NK-92 treated with Interleukin-12 subunit alpha and Interleukin-12 subunit beta, amount 100 ng/mL, for 24 hours (cell line): ENCODE measurements around the gene DYNC1LI2.
"Not testable (repeated sequence)": the region's sequence is repeated elsewhere in the genome, so short reads cannot be mapped to it uniquely, and the experiment has no call there.

ENCODE experiments used
- DNase-seq: peaks from one replicate; lab custom pipeline; 2025; lab: John Stamatoyannopoulos, UW

Gene DYNC1LI2

DNA sequence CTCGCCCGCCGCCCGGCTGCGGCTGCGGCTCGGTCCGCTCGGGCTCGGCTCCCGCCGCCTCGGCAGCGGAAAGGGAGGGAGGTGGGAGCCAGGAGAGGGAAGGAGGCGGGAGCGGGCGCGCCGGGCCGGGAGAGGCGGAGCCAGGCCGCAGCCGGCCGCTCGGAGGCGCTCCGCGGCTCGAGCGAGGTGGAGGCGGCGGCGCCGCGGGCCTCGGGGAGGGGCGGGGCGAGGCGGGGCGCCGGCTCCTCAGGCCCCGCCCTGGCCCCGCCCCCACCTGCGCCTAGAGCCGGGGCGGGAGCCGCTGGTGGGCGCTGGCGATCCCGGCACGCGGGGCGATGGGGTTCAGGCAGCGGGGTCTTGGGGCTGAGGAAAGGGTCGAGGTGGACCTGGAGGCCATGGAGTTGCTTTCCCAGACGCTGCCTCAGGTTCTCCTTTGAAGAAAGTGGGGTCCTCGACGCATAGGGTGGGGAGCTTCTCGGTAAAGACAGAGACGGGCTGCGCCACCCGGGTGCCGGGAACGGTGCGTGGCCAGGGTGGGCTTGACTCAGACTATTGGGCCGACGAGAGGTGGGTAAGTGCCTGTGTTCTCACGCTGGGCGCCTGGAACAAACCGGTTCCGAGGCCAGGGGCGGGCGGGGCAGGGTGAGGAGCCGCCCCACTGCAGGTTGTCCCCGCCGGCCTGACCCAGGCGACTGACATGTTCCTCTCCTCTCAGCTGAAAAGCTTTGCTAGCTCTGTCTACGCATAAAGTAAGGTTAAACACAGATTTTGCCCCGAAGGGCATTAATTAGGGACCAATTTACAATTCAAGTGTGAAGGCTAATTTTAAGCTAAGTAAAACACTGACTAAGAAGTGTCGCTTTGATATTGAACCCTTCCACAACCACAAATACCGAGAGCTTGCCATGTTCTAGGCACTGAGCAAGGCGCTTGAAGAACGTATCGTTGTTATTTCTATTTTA, 54.5 kb downstream of the DYNC1LI2 start, which contains the start of gene CMTM4:
Gene CMTM4 (minus strand): TSS at position 75 of the 962 bp plus-strand sequence. CDS start 218 bp downstream, outside the sequence.
- peak; percentile 14 for DNase-seq

DNA sequence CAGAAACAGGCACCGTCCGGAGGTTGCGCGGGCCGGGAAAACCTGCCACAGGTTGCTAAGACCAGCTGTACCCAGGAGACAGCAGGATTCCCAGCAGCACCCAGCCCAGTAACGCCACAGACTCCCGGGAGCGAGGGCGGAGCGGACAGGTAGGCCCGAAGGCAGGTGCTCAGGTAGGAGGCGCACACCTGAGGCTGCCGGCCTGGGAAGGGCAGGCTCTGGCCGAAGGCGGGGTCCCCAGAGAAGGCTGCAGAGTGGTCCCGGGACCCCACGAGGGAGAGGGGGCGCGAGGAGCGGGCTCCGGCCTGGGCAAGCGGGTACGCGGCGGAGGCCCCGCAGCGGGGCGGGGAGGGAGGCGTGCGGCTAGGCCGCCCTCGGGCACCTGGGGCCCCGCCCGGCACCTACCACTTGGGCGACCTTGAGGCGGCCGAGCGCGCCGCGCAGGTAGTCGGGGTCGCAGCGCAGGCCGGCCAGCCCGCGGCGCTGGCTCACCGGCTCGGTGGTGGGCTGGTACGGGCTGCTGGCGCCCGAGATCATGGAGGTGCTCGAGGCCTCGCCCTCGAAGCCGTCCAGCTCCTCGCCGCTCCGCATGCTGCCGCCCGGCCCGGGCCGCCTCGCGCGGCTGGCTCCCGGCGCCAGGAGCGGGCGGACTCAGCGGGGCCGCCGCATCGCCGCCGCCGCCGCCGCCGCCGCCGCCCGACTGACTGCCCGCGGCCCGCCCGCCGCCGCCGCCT, 55.3 kb downstream of the DYNC1LI2 start:
- DNase-seq, result no peak

DNA sequence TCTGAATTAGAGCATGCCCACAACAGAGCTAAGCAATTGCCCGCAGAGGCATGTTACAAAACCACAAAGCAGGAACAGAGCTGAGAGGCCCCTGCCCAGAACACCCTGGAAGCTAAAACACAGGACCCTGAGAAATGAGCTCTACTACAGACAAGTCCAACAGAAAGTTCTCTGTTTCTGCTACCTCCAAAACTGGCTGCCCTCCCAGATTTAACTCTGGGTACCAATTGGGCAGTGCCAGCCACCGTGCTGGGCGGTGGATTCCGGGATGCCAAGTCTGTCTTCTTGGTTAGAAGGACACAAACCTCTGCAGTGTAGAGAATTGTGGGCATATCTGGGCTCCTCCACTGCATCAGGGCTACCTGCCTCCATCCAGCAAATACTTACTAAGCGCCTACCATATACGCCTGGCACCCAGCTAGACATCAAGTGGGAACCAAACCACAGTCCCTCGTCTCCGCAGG, 55.9 kb downstream of the DYNC1LI2 start:
- DNase-seq, result no peak

DNA sequence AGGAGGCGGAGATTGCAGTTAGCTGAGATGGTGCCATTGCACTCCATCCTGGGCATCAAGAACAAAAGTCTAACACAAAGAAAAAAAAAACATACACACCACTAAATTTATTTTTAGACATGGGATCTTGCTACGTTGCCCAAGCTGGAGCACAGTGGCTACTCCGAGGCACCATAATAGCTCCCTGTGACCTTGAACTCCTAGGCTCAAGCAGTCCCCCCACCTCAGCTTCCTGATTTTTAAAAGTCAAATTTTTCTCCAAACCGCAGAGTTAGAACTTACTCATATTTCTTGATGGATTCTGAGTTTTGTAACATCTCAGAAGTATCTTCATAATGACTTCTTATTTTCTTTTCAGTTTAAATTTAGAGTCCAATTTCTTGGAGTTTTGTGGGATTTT, 58.3 kb downstream of the DYNC1LI2 start:
- no peak for DNase-seq

DNA sequence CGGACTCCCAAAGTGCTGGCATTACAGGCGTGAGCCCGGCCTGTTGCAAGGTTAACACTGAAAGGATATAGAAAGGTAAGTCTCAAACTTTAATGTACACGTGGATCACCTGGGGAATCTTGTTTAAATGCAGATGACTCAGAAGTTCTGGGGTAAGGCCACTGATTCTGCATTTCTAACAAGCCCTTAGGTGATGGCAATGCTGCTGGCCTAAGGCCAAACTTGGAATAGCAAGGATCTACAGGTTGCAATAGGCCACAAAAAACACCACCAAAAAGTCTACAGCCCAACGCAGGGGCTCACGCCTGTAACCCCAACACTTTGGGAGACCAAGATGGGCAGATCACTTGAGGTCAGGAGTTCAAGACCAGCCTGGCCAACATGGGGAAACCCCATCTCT, 59.1 kb downstream of the DYNC1LI2 start:
- DNase-seq, result no peak

DNA sequence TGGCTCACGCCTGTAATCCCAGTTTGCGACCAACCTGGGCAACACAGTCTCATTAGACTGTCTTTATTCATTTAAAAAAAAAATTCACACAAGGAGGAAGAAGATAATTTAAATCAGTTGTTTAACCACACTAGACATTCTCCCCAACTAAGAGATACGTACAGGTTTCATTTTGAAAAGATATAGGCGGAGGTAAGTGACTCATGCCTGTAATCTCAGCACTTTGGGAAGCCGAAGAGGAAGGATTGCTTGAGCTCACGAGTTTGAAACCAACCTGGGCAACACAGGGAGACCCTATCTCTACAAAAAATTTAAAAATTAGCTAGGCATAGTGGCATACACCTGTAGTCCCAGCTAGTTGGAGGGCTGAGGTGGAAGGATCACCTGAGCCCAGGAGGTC, 60.2 kb downstream of the DYNC1LI2 start:
- DNase-seq, result no peak

DNA sequence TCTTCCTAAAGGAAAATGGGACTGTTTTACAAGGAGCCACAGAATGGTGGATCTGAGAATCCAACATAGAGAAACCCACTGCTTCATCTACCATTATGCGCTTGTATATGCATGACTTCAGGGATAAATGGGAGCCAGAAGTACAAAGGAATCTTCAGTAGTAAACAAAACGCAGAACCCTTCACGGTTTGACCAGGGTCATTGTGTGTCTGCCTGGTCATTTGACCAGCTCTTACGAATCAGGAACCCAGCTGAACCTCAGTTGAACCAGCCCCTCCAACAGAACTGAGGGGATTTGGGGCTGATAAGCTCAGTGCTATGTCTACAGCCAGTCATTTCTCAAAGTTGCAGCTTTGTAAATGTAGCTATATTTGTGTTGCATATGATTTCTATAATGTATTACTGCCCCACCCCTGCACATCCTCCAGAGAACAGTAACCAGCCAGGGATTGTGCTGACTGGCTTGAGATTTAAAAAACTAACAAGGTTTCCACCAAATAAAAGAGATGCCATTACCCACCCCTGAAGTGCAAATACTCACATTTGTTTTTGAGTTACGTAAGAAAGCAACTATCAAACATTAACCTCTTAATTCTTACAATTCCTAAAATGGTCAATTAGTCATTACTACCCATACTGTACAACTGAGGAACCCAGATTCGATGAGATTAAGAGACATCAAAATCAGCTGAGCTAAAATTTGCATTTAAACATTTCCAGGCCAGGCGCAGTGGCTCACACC, 61.1 kb downstream of the DYNC1LI2 start:
- DNase-seq, result no peak

DNA sequence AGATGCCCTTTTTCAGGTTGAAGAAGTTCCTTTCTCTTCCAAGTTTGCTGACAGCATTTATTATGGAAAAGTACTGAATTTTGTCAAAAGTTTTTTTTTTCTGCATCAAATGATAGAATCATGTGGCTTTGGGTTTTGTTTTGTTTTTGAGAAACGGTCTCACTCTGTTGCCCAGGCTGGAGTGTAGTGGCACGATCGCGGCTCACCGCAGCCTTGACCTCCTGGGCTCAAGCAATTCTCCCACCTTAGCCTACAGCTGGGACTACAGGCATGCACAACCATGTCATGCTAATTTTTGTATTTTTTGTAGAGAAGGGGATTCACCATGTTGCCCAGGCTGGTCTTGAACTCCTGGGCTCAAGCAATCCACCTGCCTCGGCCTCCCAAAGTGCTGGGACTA, 62.1 kb downstream of the DYNC1LI2 start:
- DNase-seq, result no peak

DNA sequence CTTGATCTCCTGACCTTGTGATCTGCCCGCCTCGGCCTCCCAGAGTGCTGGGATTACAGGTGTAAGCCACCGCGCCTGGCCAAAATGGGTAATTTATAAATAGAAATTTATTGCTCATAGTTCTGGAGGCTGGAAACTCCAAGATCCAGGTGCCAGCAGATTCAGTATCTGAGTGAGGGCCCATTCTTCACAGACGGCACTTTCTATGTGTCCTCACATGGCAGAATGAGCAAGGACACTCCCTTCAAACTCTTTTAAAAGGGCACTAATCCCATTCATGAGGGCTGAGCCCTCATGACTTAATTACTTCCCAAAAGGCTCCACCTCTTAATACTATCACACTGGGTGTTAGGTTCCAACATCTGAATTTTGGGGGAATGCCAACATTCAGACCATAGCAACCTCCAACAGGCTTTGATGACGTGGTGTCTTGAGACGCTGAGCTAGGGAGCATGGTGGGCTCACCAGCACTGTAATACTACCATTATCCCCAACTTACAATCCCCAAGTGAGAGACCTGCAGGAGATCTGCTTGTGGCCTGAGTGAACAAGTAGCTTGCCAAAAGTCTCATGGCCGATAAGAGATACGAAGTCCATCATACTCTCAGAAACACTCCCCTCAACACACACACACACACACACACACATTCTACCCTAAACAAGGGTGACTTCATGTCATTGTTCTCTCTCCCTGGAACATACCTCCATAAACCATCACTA, 63.3 kb downstream of the DYNC1LI2 start:
- no peak for DNase-seq

DNA sequence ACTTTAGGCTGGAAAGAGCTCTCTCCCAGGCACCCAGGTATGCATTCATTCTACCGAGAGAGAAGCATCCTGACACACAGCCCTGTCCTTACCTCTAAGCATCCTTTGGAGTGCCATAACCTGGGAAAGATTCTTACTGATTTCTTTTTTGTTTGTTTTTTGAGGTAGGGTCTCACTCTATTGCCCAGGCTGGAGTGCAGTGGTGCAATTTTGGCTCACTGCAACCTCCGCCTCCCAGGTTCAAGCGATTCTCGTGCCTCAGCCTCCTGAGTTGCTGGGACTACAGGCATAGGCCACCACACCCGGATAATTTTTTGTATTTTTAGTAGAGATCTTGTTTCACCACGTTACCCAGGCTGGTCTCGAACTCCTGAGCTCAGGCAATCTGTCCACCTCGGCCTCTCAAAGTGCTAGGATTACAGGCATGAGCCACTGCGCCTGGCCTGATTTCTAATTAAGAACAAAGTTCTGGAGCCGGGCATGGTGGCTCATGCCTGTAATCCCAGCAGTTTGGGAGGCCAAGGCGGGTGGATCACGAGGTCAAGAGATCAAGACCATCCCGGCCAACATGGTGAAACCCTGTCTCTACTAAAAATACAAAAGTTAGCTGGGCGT, 65.8 kb downstream of the DYNC1LI2 start:
- DNase-seq, result not testable (repeated sequence)

DNA sequence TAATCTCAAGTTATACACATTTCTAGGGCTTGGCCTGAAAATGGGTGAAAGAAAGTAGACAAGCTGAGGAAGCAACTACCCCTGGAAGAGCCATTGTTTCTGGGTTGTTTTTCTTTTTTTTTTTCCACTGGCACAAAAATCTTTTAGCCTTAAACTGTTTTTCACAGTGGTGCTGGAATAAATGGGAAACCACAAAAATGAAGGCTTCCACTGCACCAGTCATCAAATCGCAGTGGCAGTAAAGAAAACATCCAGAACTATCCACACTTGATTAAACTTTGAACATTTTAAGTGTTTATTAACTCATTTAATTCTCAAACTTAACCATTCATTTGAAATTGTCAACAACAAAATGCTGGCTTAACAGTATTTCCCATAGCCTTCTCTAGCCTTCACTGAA, 69.1 kb downstream of the DYNC1LI2 start:
- no peak for DNase-seq

DNA sequence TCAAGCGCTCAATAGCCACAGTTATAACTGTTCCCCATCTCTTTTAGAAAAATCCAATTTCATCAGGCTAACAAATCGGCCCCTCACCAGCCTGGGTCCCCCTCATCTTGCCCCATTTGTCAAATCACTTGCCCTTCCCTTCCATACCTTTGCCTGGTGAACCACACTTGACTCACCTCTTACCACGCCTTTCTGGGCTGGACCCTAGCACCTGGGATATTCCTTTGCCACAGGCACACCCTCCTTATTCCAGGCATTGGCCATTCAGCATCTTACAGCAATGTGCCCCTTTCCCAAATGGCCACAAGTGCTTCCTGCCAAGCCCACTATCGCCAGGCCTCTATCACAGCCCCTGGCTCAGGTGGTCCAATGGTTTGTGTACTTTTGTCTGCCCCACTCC, 69.7 kb downstream of the DYNC1LI2 start:
- no peak for DNase-seq

DNA sequence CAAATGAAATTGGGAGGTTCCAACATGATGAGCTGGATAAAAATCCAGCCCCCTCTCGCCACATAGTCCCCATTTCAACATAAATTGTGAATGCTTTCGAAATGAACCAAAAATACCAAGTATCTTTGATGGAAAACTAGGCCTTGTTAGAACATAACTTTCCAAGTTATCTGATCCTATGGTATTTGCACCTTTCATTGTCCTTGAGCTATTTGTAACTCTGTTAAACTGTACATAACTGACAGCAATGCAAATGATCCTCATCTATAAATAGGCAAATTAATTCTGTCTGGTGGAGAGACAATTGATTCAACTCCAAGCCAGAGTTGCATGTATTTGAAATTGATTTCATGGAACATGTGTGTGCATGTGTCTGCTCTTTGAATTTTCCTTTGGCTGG, 73.1 kb downstream of the DYNC1LI2 start:
- no peak for DNase-seq

DNA sequence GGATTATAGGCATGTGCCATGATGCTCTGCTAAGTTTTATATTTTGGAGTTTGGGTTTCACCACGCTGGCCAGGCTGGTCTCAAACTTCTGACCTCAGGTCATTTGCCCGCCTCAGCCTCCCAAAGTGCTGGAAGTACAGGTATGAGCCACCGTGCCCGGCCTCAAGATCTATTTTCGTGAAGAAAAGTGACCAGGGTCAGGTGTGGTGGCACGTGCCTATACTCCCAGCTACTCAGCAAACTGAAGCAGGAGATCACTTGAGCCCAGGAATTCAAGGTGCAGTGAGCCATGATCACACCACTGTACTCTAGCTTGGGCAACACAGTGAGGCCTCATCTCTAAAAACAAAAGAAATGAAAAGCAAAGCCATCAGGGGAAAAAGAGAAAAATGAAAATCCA, 73.6 kb downstream of the DYNC1LI2 start:
- DNase-seq, result no peak

DNA sequence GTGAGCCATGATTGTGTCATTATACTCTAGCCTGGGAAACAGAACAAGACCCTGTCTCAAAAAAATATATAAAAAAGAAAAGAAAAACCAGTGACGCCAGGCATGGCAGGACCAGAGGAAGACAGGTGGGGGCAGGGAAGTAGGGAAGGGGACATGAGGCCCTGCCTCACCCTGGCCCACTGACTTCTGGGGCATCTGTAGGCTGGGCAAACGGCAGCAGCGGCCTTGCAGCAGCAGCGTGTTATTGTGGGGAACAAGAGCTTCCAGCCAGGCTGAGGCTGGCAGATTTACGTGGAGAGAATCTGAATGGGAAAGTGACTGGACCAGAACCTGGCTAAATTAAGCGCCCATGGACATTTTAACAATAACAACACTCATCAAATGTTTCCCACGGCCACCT, 74.2 kb downstream of the DYNC1LI2 start:
- DNase-seq, result no peak

DNA sequence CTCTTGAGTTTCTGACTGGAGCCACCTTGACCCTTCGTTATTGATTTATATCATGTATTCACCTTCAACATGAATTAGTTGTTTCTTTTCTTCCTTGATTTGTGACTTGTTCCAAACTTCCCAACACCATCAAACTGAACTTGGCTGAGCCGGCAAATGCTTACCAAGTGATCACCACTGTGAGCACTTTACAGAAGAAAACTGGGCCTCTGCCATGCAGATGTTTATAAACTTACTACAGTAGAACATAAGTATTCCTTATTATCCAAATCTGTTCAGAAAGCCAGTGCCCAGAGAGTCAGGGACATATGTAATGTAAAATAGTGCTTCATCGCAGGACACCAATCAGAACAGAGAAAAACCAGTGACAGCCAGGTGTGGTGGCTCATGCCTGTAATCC, 74.8 kb downstream of the DYNC1LI2 start:
- DNase-seq, result no peak

DNA sequence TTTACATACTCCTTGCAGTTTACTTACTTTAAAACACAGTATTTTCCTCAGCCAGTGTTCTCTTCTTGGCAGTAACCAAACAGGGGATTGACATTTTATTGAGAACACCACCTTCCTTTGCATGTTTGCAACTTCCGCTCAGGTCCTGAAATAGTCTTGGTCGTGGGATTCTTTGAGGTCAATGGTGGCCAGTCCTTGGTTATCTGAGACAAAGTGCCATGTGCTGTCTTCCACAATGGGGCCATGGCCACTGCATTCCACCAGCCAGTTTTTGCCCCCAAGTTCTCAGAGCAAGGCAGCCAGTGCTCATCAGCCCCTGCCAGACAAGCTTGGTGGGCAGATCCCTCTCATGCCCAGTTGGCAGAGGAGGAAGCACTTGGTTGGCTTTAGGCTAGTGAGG, 77.7 kb downstream of the DYNC1LI2 start:
- no peak for DNase-seq
